GM04504 (cell line): ENCODE measurements around the gene CLSTN2.

Experiments used
- DNase-seq: peaks from one replicate; pipeline ENCODE4 v3.0.0-alpha.2; 2012; ENCODE audit warnings: low read depth

CLSTN2 gene

DNA sequence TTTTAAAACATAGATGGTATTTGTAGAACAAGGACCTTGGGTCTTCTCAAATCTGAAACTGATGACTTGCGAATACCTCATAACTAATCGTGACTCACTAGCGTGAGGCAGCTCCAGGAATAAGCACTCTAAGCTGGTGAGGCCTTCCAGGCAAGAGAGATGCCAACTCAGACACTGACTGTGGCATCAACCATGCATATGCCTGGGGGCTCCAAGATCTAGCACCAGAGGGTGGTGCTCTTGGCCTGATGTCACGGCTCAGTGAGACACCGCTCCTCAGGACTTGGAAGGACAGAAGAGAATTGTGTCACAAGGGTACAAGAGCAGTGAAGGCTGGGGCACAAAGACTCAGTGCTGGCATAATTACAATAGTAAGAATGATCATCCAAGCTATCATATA, 617.9 kb downstream of the CLSTN2 start:
- no peak for DNase-seq

- no peak for DNase-seq
Observed at GRCh38 chr3:140553591-140553990, 618.6 kb downstream of the CLSTN2 start.

- DNase-seq, result no peak
Observed at GRCh38 chr3:140555666-140556065, 620.7 kb downstream of the CLSTN2 start.

DNA sequence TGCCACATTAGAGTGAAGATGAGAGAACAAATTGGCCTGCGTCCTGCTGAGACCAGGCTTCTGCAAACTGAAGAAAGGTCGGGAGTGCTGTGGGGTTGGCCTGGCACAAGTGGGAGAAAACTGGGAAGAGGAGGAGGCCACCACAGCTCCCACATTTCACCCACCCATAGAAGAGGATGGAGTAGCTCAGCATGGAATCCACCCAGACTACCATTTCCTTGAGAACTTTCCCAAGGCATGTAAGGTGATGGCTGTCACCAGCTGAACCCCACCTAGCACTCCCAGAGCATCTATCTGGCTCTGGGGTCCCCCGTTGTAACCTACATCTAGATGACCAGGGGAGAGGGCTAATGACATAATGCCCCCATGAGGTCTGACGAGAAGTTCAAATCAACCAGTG, 622.5 kb downstream of the CLSTN2 start:
- no peak for DNase-seq

- DNase-seq, result no peak
Observed at GRCh38 chr3:140559546-140559945, 624.6 kb downstream of the CLSTN2 start.

GRCh38 chr3:140563206-140563760, 628.3 kb downstream of the CLSTN2 start:
- no peak for DNase-seq

DNA sequence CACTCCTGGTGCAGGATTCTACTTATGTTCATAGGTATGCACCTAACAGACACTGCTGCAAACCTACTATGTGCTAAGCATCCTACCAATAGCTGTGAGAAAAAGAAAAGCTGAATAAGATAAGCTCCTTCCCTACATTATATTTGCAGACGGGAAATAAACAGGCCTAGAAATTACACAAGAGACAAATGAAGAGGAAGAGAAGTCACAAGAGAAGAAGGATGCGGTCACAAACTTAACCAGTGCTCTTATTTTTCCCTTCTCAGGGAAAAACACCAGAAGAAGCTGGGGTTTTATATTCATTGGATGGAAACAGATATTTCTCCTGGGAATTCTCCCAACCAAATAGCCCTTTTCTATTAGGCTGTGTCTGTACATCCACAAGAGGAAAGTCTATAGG, 633.1 kb downstream of the CLSTN2 start:
- DNase-seq, result no peak

DNA sequence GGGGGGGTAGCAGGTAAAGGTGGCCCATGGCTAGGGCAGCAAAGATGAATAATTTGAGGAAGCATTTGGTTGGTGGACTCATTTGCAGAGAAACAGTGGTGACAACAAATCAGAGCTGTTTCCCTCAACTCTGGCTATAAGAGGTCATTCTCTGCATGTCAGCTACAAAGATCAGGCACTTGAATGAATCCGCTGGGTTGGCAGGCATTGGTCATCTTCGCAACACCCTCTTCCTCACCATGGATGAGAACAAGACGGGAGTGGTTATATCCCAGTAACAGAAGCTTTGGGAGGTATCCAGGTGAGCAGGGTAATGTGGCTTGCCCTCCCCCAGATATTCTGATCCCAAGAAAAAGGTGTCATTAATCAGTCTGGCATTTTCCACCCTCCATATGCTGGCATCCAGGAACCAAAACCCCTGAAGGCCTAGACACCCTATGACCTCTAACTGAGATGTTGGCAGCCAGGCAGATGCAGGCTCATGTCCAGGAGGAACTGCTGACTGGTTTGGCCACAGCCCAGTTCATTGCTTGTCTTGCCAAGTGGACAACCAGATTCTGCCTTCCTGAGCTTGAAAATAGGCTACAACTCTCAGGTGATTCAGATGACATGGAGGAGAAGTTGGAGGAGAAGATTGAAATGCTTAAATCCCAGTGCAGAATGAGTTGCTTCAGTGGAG, 634.0 kb downstream of the CLSTN2 start:
- no peak for DNase-seq

GRCh38 chr3:140570602-140571001, 635.6 kb downstream of the CLSTN2 start:
- DNase-seq, result no peak

DNA sequence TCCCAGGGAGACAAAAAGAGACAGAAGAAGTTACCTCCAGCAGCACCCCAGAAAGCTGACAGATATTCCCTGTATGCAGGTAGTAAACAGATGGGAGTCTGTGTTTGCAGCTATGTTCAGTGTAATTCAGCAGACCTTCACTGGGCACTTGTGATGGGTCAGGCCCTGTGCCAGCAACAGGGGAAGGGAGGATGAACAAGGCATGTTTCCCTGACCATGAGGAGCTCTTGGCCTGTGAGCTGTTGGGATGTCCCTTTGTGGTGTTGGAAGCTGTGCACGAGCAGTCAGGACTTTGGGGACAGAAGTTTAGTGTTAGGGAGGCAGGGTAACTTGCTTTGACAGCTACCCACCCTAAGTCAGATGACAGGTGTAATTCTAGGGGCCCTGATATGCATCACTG, 636.9 kb downstream of the CLSTN2 start:
- DNase-seq, result no peak

DNA sequence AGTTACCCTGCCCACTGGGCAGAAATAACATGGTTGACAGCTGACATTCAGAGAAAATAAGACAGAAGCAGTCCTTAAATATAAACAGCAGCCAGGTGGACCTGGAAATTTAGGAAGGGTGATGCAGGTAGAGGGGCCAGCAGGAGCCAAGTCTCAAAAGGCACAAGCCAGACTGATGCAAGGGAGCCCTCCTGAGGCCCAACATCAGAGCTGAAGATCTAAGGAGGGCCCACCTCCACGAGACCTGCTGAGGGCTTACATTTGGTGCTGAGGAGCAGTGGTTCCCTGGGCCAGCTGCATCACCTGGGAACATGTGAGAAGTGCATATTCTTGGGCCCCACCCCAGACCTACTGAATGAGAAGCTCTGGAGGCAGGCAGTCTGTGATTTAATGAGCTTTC, 637.3 kb downstream of the CLSTN2 start:
- no peak for DNase-seq

- DNase-seq, result no peak
Observed at GRCh38 chr3:140573011-140573410, 638.0 kb downstream of the CLSTN2 start.

- DNase-seq, result no peak
Observed at GRCh38 chr3:140574375-140574774, 639.4 kb downstream of the CLSTN2 start.

GRCh38 chr3:140576449-140576848, 641.5 kb downstream of the CLSTN2 start:
- DNase-seq, result no peak

- no peak for DNase-seq
Observed at GRCh38 chr3:140577911-140578310, 642.9 kb downstream of the CLSTN2 start.

DNA sequence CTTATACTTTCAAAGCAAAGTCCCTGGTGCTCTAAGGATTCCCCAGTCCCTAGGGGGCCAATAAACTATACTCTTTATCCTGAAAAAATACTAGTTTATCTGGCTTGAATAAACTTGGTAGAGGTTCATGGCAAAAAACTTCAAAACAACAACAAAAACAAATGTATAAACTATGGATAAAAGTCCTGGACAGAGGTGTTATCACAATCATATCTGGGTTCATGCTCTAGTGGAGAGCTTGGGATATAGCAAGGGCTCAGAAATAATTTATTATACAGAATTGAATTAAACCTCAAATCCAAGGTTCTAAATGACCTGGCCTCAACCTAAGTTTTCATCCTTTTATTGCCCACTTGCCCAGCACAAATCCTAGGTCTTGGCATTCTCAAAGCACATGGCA, 644.3 kb downstream of the CLSTN2 start:
- DNase-seq, result no peak

- no peak for DNase-seq
Observed at GRCh38 chr3:140580746-140581145, 645.8 kb downstream of the CLSTN2 start.

DNA sequence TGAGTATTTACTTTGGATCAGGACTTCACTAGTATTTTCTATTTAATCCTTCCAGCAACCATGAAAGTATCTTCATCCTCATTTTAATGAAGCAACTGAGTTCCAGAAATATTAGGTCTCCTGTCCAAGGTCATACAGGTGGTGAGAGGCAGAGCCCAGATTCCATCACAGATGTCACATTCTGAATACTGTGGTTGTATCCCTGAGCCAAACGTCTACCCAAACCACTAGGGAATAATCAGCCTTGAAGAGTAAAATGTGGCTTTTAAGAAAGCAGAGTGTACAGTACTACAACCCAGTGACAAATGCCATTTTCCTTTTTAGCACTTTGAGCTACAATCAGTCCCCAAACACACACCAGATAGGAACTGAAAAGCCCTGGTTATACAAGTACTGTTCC, 649.6 kb downstream of the CLSTN2 start:
- no peak for DNase-seq

GRCh38 chr3:140585828-140586227, 650.8 kb downstream of the CLSTN2 start:
- DNase-seq, result no peak

GRCh38 chr3:140586311-140586710, 651.3 kb downstream of the CLSTN2 start:
- no peak for DNase-seq

DNA sequence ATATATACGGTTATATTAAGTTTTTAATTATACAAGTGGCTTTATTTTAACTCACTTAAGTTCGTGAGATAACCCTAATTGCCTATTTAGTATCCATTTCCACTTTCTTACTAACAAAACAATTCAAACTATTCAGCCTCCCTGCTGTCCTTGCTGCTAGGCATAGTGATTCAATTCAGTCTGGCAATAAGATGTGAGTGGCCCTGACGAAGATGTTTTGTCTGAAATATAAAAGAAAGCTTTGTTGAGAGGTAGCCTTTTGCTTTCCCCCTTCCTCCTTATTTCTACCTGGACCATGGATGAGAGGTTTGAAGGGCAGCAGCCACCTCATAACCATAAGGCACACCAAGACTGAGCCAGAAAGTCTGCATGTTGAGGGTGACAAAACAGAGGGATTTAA, 653.6 kb downstream of the CLSTN2 start:
- no peak for DNase-seq

- no peak for DNase-seq
Observed at GRCh38 chr3:140593766-140594165, 658.8 kb downstream of the CLSTN2 start.

GRCh38 chr3:140595295-140595694, 660.3 kb downstream of the CLSTN2 start:
- no peak for DNase-seq

DNA sequence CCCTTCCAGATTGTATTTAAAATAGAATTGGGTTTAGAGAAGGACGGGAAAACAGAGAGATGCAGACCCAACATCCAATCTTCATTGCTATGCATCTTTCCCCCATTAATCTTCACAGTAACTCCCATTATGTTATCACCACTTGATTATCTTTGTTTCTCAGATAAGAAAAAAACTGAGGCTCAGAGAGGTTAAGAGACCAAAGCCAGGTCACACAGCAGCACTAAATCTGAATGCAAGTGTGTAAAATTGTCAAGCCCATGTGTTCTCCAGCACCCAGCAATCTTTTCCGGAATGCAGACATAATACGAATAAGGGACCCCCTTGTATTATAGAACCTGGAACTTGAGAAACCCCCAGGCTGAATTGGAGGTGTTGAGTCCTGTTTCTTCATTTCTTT, 662.4 kb downstream of the CLSTN2 start:
- DNase-seq, result no peak
